Stimulated activated CD4-positive, alpha-beta T cell treated with anti-CD3 and anti-CD28 coated beads, TNF-alpha, amount 100 ng/mL, for 24 hours (primary cell): Measurements from ENCODE around the gene ARMC9.
"Not testable (repeated sequence)": the region's sequence is repeated elsewhere in the genome, so short reads cannot be mapped to it uniquely, and the experiment has no call there.

Experiments used
- DNase-seq, 3 experiments: peaks; one replicate each; pipeline ENCODE4 v3.0.0-alpha.2; 2020; ENCODE audit warnings: low read depth in 3 of 3

Gene ARMC9

GRCh38 chr2:231342061-231342711, 143.8 kb downstream of the ARMC9 start:
- DNase-seq = no peak

GRCh38 chr2:231343006-231343710, 144.7 kb downstream of the ARMC9 start:
- no peak for DNase-seq

- DNase-seq = no peak
Observed at GRCh38 chr2:231343988-231344387, 145.6 kb downstream of the ARMC9 start.

- DNase-seq = no peak
Observed at GRCh38 chr2:231344851-231345250, 146.4 kb downstream of the ARMC9 start.

GRCh38 chr2:231347081-231347480, 148.7 kb downstream of the ARMC9 start:
- no peak for DNase-seq

GRCh38 chr2:231347638-231348037, 149.2 kb downstream of the ARMC9 start:
- DNase-seq = no peak

GRCh38 chr2:231348173-231348572, 149.7 kb downstream of the ARMC9 start:
- DNase-seq = no peak

- DNase-seq = no peak
Observed at GRCh38 chr2:231348704-231349373, 150.4 kb downstream of the ARMC9 start.

- DNase-seq = not testable (repeated sequence)
Observed at GRCh38 chr2:231349374-231349735, 150.9 kb downstream of the ARMC9 start.

GRCh38 chr2:231351648-231352047, 153.2 kb downstream of the ARMC9 start:
- no peak for DNase-seq

- no peak for DNase-seq
Observed at GRCh38 chr2:231353469-231353868, 155.0 kb downstream of the ARMC9 start.

GRCh38 chr2:231355508-231356465, 157.4 kb downstream of the ARMC9 start:
- no peak for DNase-seq

GRCh38 chr2:231356466-231356844, 158.0 kb downstream of the ARMC9 start:
- no peak for DNase-seq

GRCh38 chr2:231357048-231357447, 158.6 kb downstream of the ARMC9 start:
- no peak for DNase-seq

- no peak for DNase-seq
Observed at GRCh38 chr2:231357931-231358330, 159.5 kb downstream of the ARMC9 start.

- no peak for DNase-seq
Observed at GRCh38 chr2:231359441-231359840, 161.0 kb downstream of the ARMC9 start.

GRCh38 chr2:231359948-231360347, 161.5 kb downstream of the ARMC9 start:
- no peak for DNase-seq

- no peak for DNase-seq
Observed at GRCh38 chr2:231360401-231360800, 162.0 kb downstream of the ARMC9 start.

GRCh38 chr2:231360881-231361371, 162.5 kb downstream of the ARMC9 start:
- DNase-seq = no peak

GRCh38 chr2:231361701-231362554, 163.5 kb downstream of the ARMC9 start:
- no peak for DNase-seq
